Fibroblast of lung (primary cell): ENCODE data around the gene ERAS.

Experiments
- EZH2 ChIP-seq: IDR thresholded peaks from 2 replicates; pipeline ENCODE4 v1.5.1; 2012; ENCODE audit warnings: low read length, control low read depth, mild to moderate bottlenecking; ENCODE audit errors: missing control alignments
- TF ChIP-seq, protein P1 (sequence below), 2 donors: IDR thresholded peaks in 1 of 2; conservative IDR thresholded peaks in 1 of 2; 1 replicate in 1 of 2; 2 replicates in 1 of 2; pipeline ENCODE4 v1.5.1; 2011 to 2012; ENCODE audit warnings: low read length in 2 of 2, control low read depth in 1 of 2, inconsistent platforms in 1 of 2, low read depth in 1 of 2, mild to moderate bottlenecking in 1 of 2

DNA sequence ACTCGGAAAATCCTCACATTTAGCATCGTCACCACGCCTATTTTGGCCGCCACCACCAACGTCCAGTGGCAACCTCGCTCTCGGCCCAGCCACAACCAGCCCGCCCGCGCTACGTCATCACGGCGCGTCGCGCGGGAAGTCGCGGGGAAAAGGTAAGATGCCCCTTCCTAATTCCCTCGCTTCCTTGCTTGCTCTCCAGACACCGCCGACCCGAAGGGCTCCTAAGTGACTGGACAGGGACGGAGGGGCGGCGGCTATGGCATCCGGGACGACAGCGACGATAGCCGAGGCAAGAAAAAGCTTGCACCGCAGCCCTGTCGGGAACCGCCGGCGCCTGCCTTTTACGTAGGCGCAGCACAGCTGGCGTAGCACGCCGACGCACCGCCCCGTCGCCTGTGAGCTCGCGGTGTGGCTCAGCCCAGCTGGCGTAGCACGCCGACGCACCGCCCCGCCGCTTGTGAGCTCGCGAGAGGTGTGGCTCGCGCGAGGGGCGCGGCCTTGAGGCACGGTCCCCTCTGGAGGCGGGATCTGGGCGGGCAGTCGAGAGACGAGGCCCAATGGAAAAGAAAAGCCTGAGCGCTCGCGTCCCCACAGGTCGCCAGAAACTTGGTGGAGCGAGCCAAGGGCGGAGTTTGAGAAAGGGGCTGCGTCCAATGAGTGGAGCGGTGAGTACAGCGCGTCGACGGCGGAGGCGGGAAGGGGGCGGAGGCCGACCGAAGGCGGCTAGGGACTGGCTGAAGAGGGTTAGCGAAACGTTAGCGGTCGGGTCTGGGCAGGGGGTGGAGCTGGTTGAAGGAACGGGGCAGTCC lies 24.8 kb upstream of the ERAS start, which contains the start of gene HDAC6:
- TF ChIP-seq, protein P1, sequence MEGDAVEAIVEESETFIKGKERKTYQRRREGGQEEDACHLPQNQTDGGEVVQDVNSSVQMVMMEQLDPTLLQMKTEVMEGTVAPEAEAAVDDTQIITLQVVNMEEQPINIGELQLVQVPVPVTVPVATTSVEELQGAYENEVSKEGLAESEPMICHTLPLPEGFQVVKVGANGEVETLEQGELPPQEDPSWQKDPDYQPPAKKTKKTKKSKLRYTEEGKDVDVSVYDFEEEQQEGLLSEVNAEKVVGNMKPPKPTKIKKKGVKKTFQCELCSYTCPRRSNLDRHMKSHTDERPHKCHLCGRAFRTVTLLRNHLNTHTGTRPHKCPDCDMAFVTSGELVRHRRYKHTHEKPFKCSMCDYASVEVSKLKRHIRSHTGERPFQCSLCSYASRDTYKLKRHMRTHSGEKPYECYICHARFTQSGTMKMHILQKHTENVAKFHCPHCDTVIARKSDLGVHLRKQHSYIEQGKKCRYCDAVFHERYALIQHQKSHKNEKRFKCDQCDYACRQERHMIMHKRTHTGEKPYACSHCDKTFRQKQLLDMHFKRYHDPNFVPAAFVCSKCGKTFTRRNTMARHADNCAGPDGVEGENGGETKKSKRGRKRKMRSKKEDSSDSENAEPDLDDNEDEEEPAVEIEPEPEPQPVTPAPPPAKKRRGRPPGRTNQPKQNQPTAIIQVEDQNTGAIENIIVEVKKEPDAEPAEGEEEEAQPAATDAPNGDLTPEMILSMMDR (conservative IDR thresholded peaks at IDR 0.05 in 1 of 2, IDR thresholded peaks at IDR 0.05 in 1 of 2; ENCODE audit: low read depth in 1 of 2, low read length in 2 of 2): no peak
- no peak for TF ChIP-seq EZH2
